Karpas-422 (cell line): ENCODE measurements around the gene MDH1B. TPM values are rescaled to one million over a fixed set of nuclear protein-coding genes. Genes with fewer than 3 reads are reported as not detected.
"Not testable (repeated sequence)": the region's sequence is repeated elsewhere in the genome, so short reads cannot be mapped to it uniquely, and the experiment has no call there.

Experiments used
- DNase-seq: peaks from one replicate; pipeline ENCODE4 v3.0.0-alpha.2; 2015
- H2AFZ ChIP-seq: fragments of 200-600 bp; sonication (generic); 2 replicates; pipeline ENCODE4 v1.6.1; 2014; ENCODE audit warnings: antibody characterized with exemption, low read length, mixed read lengths
- H3K27ac ChIP-seq: fragments of 200-600 bp; sonication (generic); 2 replicates; pipeline ENCODE4 v1.5.1; 2014; ENCODE audit warnings: mild to moderate bottlenecking, low read length, moderate library complexity
- H3K27me3 ChIP-seq: fragments of 200-600 bp; sonication (generic); 2 replicates; pipeline ENCODE4 v1.6.1; 2014; ENCODE audit warnings: low read length, mixed read lengths
- H3K36me3 ChIP-seq: fragments of 200-600 bp; sonication (generic); 2 replicates; pipeline ENCODE4 v1.6.1; 2014; ENCODE audit warnings: low read length, mixed read lengths; ENCODE audit not compliant: insufficient read depth
- H3K4me1 ChIP-seq: fragments of 200-600 bp; sonication (generic); 2 replicates; pipeline ENCODE4 v1.6.1; 2014; ENCODE audit warnings: mild to moderate bottlenecking, low read length, mixed read lengths
- H3K4me2 ChIP-seq: fragments of 200-600 bp; sonication (generic); 2 replicates; pipeline ENCODE4 v1.6.1; 2014; ENCODE audit warnings: low read length, low read depth, mild to moderate bottlenecking; ENCODE audit not compliant: poor library complexity, severe bottlenecking
- H3K4me3 ChIP-seq: fragments of 200-600 bp; sonication (generic); 2 replicates; pipeline ENCODE4 v1.5.1; 2014; ENCODE audit warnings: mild to moderate bottlenecking, antibody characterized with exemption, low read length, mixed read lengths
- H3K79me2 ChIP-seq: fragments of 200-600 bp; sonication (generic); 2 replicates; pipeline ENCODE4 v1.6.1; 2014; ENCODE audit warnings: mild to moderate bottlenecking, low read length, mixed read lengths
- H3K9ac ChIP-seq: fragments of 200-600 bp; sonication (generic); 2 replicates; pipeline ENCODE4 v1.6.0; 2014; ENCODE audit warnings: low read length
- H3K9me2 ChIP-seq: fragments of 200-600 bp; sonication (generic), shearing (Covaris generic); replicated peaks from 2 replicates; pipeline ENCODE4 v1.6.0; 2014; ENCODE audit warnings: mild to moderate bottlenecking, low read length, moderate library complexity; ENCODE audit not compliant: insufficient read depth
- H3K9me3 ChIP-seq: fragments of 300-700, 200-600 bp; sonication (generic); 2 replicates; pipeline ENCODE4 v1.6.1; 2014; ENCODE audit warnings: low read length, mixed read lengths
- H4K20me1 ChIP-seq: fragments of 200-600 bp; sonication (generic); 2 replicates; pipeline ENCODE4 v1.6.1; 2014; ENCODE audit warnings: mild to moderate bottlenecking, antibody characterized with exemption, low read length, low read depth; ENCODE audit not compliant: insufficient read depth
- total RNA-seq: library from RNA; depleted of rRNA; stranded (reverse); fragments of >200 nt; shearing (Covaris generic); gene quantifications from 2 replicates; pipeline ENCODE4 v1.2.3, GENCODE V29; 2014; ENCODE audit warnings: low replicate concordance

MDH1B gene
- total RNA-seq, 1 experiment from 2014 or later, result 2.8 TPM

DNA sequence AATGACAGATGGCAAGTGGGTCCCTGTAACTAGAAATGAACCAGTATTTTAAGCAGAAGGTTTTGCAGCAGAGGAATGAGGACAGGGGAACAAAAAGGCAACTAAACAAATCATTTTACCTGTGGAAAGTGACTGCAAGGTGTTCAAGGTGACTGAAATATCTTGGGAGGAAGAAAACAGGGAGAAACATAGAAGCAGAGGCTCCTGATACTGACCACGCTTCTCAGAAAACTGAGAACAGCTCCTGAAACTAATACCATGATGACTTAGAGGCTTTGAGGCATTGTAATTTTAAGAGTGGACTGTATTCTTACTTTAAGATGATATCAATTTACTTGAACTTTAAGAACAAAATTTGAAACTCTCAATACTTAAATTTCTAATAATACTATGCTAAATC lies 46.8 kb downstream of the MDH1B start, which contains the start of gene DYTN:
TSS of gene DYTN (minus strand) at position 101 of the 400 bp plus-strand sequence. CDS start 117 bp downstream, outside the sequence.
- Histone ChIP-seq H3K9me3 (no peaks in the 10 kb centered on the region), H3K27ac (no peak within 1 kb of the TSS), H3K9ac (no peak within 1 kb of the TSS), H3K4me2 (no peak within 1 kb of the TSS), H2AFZ (no peak within 1 kb of the TSS), H3K4me1 (no peaks in the 10 kb centered on the region), H3K27me3 (no peaks in the 10 kb centered on the region), H3K9me2 (no peaks in the 10 kb centered on the region), H3K4me3 (no peak within 1 kb of the TSS), H3K79me2 (no peaks in the 10 kb centered on the region), H3K36me3 (no peaks in the 10 kb centered on the region), H4K20me1 (no peaks in the 10 kb centered on the region)
- no peak for DNase-seq

DNA sequence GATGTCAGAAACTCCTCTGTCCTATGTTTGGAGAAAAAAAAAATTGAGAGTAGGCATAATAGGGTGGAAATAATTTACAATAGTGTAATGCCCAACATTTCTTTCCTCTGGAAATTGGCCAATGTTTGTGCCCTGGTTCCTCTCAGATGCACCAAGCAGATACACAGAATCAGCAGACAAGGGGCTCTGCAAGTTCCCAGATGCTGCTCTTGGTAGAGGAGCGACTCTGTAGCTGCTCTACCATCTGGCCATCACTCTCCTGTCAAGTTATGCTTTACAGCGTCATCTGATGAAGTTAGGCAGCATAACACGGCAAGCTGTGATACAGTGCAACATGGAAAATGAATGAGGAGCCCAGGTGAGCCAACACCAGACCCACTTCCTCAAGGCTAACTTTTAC lies 48.5 kb downstream of the MDH1B start:
- H4K20me1 ChIP-seq, result no peaks in the 10 kb centered on the region
- H3K27me3 ChIP-seq, result no peaks in the 10 kb centered on the region
- H3K9me3 ChIP-seq, result no peaks in the 10 kb centered on the region

DNA sequence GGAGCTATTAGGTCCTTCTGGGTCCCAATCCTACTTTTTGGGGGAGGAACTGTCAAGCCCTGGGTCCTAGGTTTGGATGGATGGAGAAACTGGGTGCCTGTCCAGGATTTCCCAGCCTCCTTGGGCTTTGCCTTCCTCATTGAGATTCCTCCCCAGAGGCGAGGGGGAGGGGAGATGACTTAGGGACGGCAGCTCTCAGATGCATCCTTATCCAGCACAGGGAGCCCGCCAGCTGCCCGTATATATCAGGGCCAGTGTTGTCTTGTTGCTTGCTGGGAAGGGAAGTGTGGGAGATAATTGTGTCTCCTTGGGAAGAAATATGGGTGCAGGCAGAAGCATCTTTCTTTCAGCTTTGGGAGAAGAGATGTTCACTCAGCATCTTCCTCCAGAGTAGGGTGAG lies 49.9 kb downstream of the MDH1B start:
- not testable (repeated sequence) for DNase-seq, H4K20me1 ChIP-seq, H3K4me3 ChIP-seq, H3K4me2 ChIP-seq, H2AFZ ChIP-seq, H3K27ac ChIP-seq, H3K9me2 ChIP-seq, H3K4me1 ChIP-seq, H3K9me3 ChIP-seq, H3K9ac ChIP-seq, H3K79me2 ChIP-seq, H3K36me3 ChIP-seq, H3K27me3 ChIP-seq

More for the DNA sequence above, 48.5 kb downstream of the MDH1B start:
- no peaks in the 10 kb centered on the region for H3K36me3 ChIP-seq
- DNase-seq, result no peak
- H3K27ac ChIP-seq, result no peak overlapping the region
- H3K9me2 ChIP-seq, result no peaks in the 10 kb centered on the region
- no peak overlapping the region for H3K4me3 ChIP-seq
- H2AFZ ChIP-seq, result no peak overlapping the region
- H3K79me2 ChIP-seq, result no peaks in the 10 kb centered on the region
- H3K4me2 ChIP-seq, result no peak overlapping the region
- no peak overlapping the region for H3K9ac ChIP-seq
- no peaks in the 10 kb centered on the region for H3K4me1 ChIP-seq

DNA sequence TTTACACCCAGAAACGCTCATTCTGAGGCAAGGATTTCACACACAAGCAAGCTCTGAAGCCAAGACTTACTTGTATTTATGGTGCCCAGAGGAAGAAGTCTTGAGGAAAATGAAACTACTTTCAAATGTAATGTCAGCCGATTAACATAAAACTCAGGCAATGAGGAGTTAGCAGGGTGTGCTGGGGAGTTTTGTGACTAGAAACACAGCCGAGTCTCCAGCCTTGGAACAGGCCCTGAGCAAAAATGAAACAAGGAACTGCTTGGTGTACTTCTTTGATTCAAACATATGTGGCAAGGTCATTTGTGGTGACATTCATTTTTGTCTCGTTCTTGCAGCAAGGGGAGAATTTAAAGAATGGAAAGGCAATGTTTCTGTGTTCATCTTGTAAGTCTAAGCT lies 51.4 kb downstream of the MDH1B start:
- no peaks in the 10 kb centered on the region for H3K36me3 ChIP-seq
- no peaks in the 10 kb centered on the region for H3K9me2 ChIP-seq
- no peaks in the 10 kb centered on the region for H4K20me1 ChIP-seq
- no peak overlapping the region for H3K9ac ChIP-seq
- DNase-seq, result no peak
- H2AFZ ChIP-seq, result no peak overlapping the region
- H3K4me1 ChIP-seq, result no peaks in the 10 kb centered on the region
- H3K4me3 ChIP-seq, result no peak overlapping the region
- H3K4me2 ChIP-seq, result no peak overlapping the region
- H3K27ac ChIP-seq, result no peak overlapping the region
- no peaks in the 10 kb centered on the region for H3K9me3 ChIP-seq
- no peaks in the 10 kb centered on the region for H3K79me2 ChIP-seq
- no peaks in the 10 kb centered on the region for H3K27me3 ChIP-seq

DNA sequence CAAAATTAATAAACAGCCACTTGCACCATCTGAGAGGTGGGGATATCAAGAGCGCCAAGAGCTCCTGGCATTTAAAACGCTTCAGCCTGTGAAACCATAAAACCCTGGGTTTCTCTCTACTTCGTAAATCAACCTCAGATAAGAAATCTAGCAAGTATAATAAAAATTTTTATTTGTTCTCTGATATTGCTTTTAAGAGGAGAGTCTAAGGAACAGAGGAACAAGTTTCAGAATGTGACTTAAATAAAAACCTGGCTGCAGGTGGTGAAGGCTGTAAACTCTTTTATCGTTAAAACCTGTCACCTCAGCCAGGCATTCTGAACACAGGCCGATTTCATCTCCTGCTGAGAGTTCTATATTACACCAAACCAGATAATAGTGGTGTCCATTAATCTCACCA lies 56.8 kb downstream of the MDH1B start:
- Histone ChIP-seq H3K4me3 (no peak overlapping the region), H3K9me3 (no peaks in the 10 kb centered on the region), H3K9me2 (no peaks in the 10 kb centered on the region), H3K27me3 (no peaks in the 10 kb centered on the region), H3K27ac (no peak overlapping the region), H3K4me2 (no peak overlapping the region), H3K9ac (no peak overlapping the region), H3K79me2 (no peaks in the 10 kb centered on the region), H3K4me1 (no peaks in the 10 kb centered on the region), H3K36me3 (no peaks in the 10 kb centered on the region), H2AFZ (no peak overlapping the region), H4K20me1 (peaks cover 5% of the 10 kb centered on the region; the same call in 1 of the 2 replicates)
- no peak for DNase-seq

DNA sequence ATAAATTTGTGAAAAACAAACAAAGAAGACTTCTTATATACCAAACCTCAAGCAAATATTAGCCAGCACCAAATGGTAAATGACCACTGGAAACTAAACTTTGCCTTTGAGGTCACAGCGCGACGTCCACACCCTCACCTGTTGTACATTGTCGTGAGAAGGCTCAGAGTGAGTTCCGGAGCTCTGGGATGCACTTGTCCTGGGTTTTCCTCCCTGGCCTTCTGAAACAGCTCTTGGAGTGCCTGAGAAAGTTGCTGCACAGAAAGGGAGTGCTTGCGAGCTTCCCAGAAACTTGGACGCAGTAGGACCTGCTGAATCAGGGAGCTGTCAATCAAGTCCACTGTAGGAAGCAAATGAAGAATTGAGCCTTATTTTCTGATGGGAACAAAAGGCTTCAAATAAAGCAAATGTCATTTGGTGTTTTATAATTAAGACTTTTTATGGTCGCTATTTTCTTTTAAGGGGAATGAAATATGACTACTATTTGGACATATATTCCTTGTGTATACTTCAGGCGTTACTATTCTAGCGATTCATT lies 57.9 kb downstream of the MDH1B start:
- H2AFZ ChIP-seq, result no peak overlapping the region
- no peaks in the 10 kb centered on the region for H3K9me3 ChIP-seq
- H3K9ac ChIP-seq, result no peak overlapping the region
- no peaks in the 10 kb centered on the region for H3K4me1 ChIP-seq
- no peaks in the 10 kb centered on the region for H3K36me3 ChIP-seq
- no peak for DNase-seq
- H4K20me1 ChIP-seq, result peaks cover 5% of the 10 kb centered on the region; the same call in 1 of the 2 replicates
- no peaks in the 10 kb centered on the region for H3K79me2 ChIP-seq
- no peak overlapping the region for H3K4me2 ChIP-seq
- H3K9me2 ChIP-seq, result no peaks in the 10 kb centered on the region
- H3K4me3 ChIP-seq, result no peak overlapping the region
- no peak overlapping the region for H3K27ac ChIP-seq
- no peaks in the 10 kb centered on the region for H3K27me3 ChIP-seq

DNA sequence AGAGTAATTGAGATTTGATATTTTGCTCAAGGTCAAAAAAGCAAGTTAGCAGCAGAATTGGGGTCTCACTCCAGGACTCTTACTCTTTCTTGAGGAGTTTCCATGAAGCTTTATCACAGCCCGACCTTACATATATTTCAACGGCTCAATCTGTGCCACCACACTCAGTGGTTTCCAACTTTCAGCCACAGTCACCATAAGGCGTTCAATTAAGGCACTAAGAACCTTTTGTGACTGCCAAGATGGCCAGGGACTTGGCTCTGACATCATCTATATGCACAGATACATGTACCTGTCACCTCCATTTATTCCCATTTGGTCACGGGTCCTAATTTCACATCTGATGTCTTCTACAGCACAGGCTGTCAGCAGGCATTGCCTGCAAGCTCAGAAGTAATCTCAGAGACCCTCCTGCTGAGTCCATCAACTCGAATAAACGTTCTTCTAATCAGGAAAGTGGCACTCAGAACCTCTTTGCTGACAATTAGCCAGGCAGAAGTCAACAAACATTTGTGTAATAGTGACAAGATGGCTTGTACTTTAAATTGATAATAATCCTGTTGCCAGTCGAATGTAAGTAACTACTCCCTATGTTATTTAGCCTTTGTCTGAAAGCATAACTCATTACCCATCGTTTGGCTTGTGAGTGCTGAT lies 63.0 kb downstream of the MDH1B start:
- Histone ChIP-seq H3K9ac (no peak overlapping the region), H3K27me3 (no peaks in the 10 kb centered on the region), H3K79me2 (no peaks in the 10 kb centered on the region), H3K4me1 (no peaks in the 10 kb centered on the region), H2AFZ (no peak overlapping the region), H3K27ac (no peak overlapping the region), H3K9me2 (no peaks in the 10 kb centered on the region), H3K4me2 (no peak overlapping the region), H3K4me3 (no peak overlapping the region), H4K20me1 (no peaks in the 10 kb centered on the region), H3K9me3 (no peaks in the 10 kb centered on the region), H3K36me3 (no peaks in the 10 kb centered on the region)
- DNase-seq, result no peak

DNA sequence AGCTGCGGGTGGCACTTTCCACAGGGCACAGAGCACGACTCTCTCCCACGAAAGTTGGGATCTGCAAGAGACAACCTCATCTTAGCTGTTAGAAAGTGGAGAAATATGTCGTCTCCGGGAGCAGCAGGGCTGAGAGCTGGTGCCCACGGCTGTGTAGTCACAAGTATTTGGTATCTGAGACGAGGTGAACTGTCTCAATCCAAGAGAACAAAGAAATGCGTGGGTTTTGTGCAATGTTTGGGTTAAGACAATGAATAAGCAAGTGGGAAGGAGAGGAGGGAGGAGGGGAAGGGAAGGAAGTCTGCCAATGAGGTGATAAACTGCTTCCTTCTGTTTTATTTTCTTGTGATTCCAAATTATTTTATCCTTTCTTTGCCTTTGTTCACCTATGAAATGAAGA lies 65.0 kb downstream of the MDH1B start:
- H3K79me2 ChIP-seq, result no peaks in the 10 kb centered on the region
- no peaks in the 10 kb centered on the region for H3K36me3 ChIP-seq
- H3K9me2 ChIP-seq, result no peaks in the 10 kb centered on the region
- H3K9me3 ChIP-seq, result no peaks in the 10 kb centered on the region
- H3K27me3 ChIP-seq, result no peaks in the 10 kb centered on the region
- H3K9ac ChIP-seq, result no peak overlapping the region
- H4K20me1 ChIP-seq, result no peaks in the 10 kb centered on the region
- no peak overlapping the region for H3K4me2 ChIP-seq
- no peak overlapping the region for H3K27ac ChIP-seq
- no peak for DNase-seq
- H2AFZ ChIP-seq, result no peak overlapping the region
- no peaks in the 10 kb centered on the region for H3K4me1 ChIP-seq
- H3K4me3 ChIP-seq, result no peak overlapping the region
